ENCODE measurements around the gene METTL26.

DNA sequence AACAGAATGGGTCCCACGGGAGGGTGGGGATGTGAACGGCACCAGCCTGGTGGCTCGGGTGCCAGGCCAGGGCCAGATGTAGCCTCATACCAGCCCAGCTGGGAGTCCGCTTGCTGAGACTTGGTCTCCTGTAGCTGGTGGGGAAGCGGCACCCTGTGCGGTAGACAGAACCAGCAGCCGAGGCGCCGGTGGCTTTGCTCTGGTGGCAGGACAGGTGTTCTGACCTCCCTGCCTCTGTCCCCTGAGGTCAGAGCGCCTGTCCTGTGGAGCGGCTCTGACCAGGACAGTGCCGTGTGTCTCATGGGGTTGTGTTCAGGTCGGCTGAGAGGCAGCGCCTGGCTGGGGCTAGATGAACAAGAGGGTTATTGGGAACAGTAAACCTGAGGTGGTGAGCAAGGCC, 26.1 kb downstream of the METTL26 start:
- TF ChIP-seq EP300 (IDR thresholded peaks at IDR 0.05): no peak
- TF ChIP-seq POLR2A (IDR thresholded peaks at IDR 0.05): no peak
